Nephron (organoid): Measurements from ENCODE around the gene SASH1.

Source experiments
- H3K27ac Mint-ChIP-seq, 3 experiments: 2 replicates each; pipeline ENCODE4 v1.8.0; 2020; ENCODE audit warnings: mixed read lengths in 3 of 3, mild to moderate bottlenecking in 2 of 3, moderate library complexity in 1 of 3
- H3K27me3 Mint-ChIP-seq: 2 replicates; pipeline ENCODE4 v1.8.0; 2021; ENCODE audit warnings: low read depth, mild to moderate bottlenecking, moderate library complexity, mixed read lengths
- H3K36me3 Mint-ChIP-seq: 2 replicates; pipeline ENCODE4 v1.8.0; 2020; ENCODE audit warnings: low read depth, mixed read lengths
- H3K4me1 Mint-ChIP-seq: 2 replicates; pipeline ENCODE4 v1.8.0; 2020; ENCODE audit warnings: mixed read lengths
- H3K4me3 Mint-ChIP-seq, 3 experiments: 2 replicates each; pipeline ENCODE4 v1.8.0; 2020; ENCODE audit warnings: mild to moderate bottlenecking in 3 of 3, mixed read lengths in 3 of 3, moderate library complexity in 2 of 3
- H3K9me3 Mint-ChIP-seq: 2 replicates; pipeline ENCODE4 v1.8.0; 2020; ENCODE audit warnings: mixed read lengths
- TF ChIP-seq, protein P1 (sequence below), 3 experiments: fragments of 200-600 bp; sonication (generic); IDR thresholded peaks; one replicate each; pipeline ENCODE4 v1.5.0; 2021; ENCODE audit warnings: antibody characterized with exemption in 3 of 3; ENCODE audit not compliant: unreplicated experiment in 3 of 3

The SASH1 gene

DNA sequence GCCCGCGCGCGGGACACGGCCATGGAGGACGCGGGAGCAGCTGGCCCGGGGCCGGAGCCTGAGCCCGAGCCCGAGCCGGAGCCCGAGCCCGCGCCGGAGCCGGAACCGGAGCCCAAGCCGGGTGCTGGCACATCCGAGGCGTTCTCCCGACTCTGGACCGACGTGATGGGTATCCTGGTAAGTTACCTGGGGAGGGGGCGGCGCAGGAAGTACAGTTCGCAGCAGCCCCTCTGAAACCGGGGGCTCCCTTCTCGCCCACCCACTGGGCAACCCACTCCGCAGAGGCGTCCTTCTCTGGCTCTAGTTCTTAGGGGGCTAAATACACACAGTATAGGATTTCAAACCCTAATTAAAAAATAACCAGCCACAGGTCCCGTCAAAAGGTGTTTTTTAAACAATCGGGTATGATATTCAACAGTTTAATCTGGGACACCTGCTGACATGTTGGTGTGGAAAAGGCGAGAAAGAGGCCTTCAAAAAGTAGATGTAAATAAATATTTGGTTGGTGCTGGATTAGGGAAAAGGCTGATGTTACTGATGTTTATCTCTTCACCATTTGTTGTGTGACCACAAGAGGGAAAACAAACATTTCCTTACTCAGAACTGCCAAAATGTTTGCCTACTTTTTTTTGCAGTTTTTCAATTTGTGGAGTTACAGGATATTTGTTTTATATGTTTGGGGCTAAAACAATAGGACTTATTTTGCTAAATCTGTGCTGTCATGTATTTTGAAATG, 577 bp downstream of the SASH1 start:
- Mint-ChIP-seq H3K27ac (peak overlapping the region; percentile 51 to 99 (median 67)), H3K36me3 (no peaks in the 10 kb centered on the region), H3K4me3 (peak overlapping the region; percentile 80 to 90 (median 85)), H3K4me1 (peaks cover 44% of the 10 kb centered on the region), H3K9me3 (no peaks in the 10 kb centered on the region), H3K27me3 (peaks cover 3% of the 10 kb centered on the region)
- TF ChIP-seq, protein P1, sequence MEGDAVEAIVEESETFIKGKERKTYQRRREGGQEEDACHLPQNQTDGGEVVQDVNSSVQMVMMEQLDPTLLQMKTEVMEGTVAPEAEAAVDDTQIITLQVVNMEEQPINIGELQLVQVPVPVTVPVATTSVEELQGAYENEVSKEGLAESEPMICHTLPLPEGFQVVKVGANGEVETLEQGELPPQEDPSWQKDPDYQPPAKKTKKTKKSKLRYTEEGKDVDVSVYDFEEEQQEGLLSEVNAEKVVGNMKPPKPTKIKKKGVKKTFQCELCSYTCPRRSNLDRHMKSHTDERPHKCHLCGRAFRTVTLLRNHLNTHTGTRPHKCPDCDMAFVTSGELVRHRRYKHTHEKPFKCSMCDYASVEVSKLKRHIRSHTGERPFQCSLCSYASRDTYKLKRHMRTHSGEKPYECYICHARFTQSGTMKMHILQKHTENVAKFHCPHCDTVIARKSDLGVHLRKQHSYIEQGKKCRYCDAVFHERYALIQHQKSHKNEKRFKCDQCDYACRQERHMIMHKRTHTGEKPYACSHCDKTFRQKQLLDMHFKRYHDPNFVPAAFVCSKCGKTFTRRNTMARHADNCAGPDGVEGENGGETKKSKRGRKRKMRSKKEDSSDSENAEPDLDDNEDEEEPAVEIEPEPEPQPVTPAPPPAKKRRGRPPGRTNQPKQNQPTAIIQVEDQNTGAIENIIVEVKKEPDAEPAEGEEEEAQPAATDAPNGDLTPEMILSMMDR (IDR thresholded peaks at IDR 0.05; ENCODE audit: unreplicated experiment in 3 of 3) = no peak

DNA sequence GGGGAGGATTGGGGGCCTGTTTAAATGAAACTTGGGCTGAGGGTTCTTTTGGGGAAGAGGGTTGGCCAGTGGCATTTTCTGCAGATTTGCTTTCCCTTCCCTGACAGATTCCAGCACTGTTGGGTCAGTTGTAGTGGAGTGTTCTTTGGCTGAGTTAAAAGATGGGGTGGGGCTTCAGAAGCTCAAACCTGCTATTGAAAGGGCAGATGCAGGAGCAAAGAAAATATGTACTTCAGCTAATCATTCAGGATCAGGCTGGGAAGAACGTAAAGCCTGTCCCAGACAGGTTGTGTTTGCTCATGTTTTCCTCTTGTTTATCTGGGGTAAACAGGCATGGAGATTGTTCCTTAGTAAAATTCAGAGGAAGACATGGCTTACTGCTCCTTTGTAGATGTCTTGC, 2.5 kb downstream of the SASH1 start:
- Mint-ChIP-seq H3K9me3 (no peaks in the 10 kb centered on the region), H3K4me1 (peaks cover 44% of the 10 kb centered on the region), H3K27me3 (peaks cover 3% of the 10 kb centered on the region), H3K27ac (peak overlapping the region in 2 of 3 experiments; percentile 17 to 50), H3K4me3 (peak overlapping the region; percentile 51 to 78 (median 70)), H3K36me3 (no peaks in the 10 kb centered on the region)
- TF ChIP-seq, protein P1 (IDR thresholded peaks at IDR 0.05; ENCODE audit: unreplicated experiment in 3 of 3) = no peak

DNA sequence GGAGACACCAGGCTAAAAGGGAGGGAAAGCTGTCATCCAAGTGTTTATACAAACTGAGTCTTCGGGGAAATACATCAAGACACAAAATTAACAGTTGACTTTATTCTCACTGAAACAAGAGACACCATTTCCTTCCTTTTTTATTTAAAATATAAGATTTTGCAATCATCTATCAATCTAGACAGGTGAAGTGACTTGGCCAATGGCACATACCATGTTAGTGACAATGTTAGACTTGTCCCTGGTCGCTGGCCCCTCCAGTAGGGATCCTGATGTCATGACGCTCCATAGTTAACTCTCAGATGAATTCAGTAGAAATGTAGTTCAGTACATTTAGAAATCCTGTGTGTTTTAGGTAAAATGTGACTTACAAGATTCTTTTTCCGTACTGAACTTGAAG, 2.9 kb downstream of the SASH1 start:
- H3K4me1 Mint-ChIP-seq = peaks cover 44% of the 10 kb centered on the region
- H3K36me3 Mint-ChIP-seq = no peaks in the 10 kb centered on the region
- H3K27ac Mint-ChIP-seq = peak overlapping the region in 2 of 3 experiments; percentile 17 to 50
- H3K9me3 Mint-ChIP-seq = no peaks in the 10 kb centered on the region
- peaks cover 3% of the 10 kb centered on the region for H3K27me3 Mint-ChIP-seq
- H3K4me3 Mint-ChIP-seq = peak overlapping the region; percentile 51 to 78 (median 70)
- TF ChIP-seq, protein P1 (IDR thresholded peaks at IDR 0.05; ENCODE audit: unreplicated experiment in 3 of 3) = no peak

DNA sequence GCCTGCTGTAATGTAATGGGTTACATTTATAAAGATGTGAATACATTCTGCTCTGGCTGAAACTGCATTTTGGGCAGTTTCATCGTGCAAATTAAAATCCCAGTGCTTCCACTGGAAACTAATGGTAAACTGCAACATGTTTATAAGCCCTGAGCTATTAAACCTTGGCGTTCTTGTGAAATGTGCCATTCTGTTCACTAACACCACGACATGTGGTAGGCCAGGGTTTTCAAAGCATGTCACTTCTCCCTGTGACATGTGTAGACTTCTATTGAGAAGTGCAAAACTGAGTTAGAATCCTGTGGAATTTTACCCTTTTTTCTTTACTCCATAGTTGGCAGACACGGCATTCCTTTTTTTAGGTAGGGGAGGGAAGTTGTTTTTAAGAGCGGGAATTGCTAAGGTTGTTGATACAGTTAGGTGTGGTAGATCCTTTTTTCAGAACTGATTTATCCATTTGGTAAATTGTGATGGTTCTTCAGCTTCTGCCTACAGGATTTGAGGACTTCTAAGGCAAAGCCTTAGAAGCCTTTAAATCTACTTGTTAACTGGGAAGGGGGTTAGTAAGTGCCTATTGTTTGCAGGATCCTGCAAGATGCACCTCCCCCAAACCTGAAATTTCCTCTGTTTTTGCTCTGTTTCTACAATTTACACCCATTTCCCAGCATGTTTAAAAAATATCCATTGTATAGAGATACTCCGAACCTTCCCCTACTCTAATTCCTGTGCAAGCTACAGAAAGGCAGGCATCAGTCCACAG, 4.2 kb downstream of the SASH1 start:
- Mint-ChIP-seq H3K4me3 (no peak overlapping the region), H3K4me1 (peaks cover 42% of the 10 kb centered on the region), H3K9me3 (no peaks in the 10 kb centered on the region), H3K27ac (peak overlapping the region in 1 of 3 experiments; percentile 36), H3K36me3 (no peaks in the 10 kb centered on the region), H3K27me3 (peaks cover 3% of the 10 kb centered on the region)
- TF ChIP-seq, protein P1 (IDR thresholded peaks at IDR 0.05; ENCODE audit: unreplicated experiment in 3 of 3) = no peak

DNA sequence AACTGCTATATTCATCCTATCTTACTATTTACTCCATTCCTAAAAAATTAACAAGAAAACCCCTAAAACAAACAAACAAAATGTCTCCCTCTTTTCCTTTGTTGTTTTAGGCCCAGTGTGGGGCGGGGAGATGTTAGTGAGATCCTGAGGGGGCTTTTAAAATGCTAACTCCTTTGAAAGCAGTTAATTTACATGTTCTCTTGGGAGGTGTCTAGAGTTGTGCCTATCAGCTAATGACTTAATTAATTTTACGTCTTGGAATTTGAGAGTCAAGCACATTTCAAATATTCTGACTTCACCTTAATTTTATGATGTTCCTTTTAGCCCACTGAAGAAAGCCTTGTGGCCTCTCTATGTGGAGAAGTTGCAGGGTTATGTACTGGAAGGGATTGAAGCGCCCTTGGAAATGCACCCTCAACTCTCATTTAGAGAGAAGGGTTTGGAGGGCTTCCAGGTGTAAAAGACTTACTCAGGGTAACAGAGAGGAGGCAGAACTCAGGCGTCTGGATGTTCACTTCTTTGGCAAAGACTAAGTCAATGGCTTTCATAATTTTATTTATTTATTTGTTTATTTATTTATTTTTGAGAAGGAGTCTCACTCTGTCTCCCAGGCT, 4.9 kb downstream of the SASH1 start:
- no peak overlapping the region for H3K4me3 Mint-ChIP-seq
- H3K27ac Mint-ChIP-seq = peak overlapping the region in 1 of 3 experiments; percentile 36
- H3K9me3 Mint-ChIP-seq = no peaks in the 10 kb centered on the region
- peaks cover 3% of the 10 kb centered on the region for H3K27me3 Mint-ChIP-seq
- peaks cover 36% of the 10 kb centered on the region for H3K4me1 Mint-ChIP-seq
- TF ChIP-seq, protein P1 (IDR thresholded peaks at IDR 0.05; ENCODE audit: unreplicated experiment in 3 of 3) = no peak
- no peaks in the 10 kb centered on the region for H3K36me3 Mint-ChIP-seq
